ENCODE results near the gene FRMD6. TPM values are rescaled to one million over a fixed set of nuclear protein-coding genes. Genes with fewer than 3 reads are reported as not detected.
A peak's percentile ranks its signal among the peaks of the same experiment; 100 is the strongest.

FRMD6 gene
- 10 to 100 TPM; 12.1 to 14.8 TPM for total RNA-seq
- 13.0 TPM for polyA plus RNA-seq (2013, experiment 1 of 2)
- polyA plus RNA-seq (2013, experiment 2 of 2) = 14.5 TPM
- long read RNA-seq, experiment 1, partial matches to known transcripts = 1 of 5 reads
- long read RNA-seq, experiment 1, other reads (novel, unspliced or antisense) = 4 of 5 reads
- long read RNA-seq, experiment 2, full-length matches to known transcripts = 10 of 20 reads
- long read RNA-seq, experiment 2, partial matches to known transcripts = 2 of 20 reads
- long read RNA-seq, experiment 2, other reads (novel, unspliced or antisense) = 8 of 20 reads
- long read RNA-seq, experiment 3, full-length matches to known transcripts = 52 of 73 reads
- long read RNA-seq, experiment 3, partial matches to known transcripts = 2 of 73 reads
- long read RNA-seq, experiment 3, other reads (novel, unspliced or antisense) = 19 of 73 reads
- long read RNA-seq, experiment 4 = 0 reads

GRCh38 chr14:51651388-51652167, at the start of gene FRMD6:
Gene FRMD6, plus strand, starts transcription at chr14:51651910. Its CDS starts 37,927 bp downstream, at chr14:51689837.
- H3K9me3 ChIP-seq (ENCODE audit: control insufficient read depth, low read length) = no peaks in the 10 kb centered on the region
- peaks cover 25% of the 10 kb centered on the region for H3K4me1 Mint-ChIP-seq
- peak within 1 kb of the TSS; percentile 99 for H3K27ac ChIP-seq (ENCODE audit: low read depth, low read length)
- H3K4me1 ChIP-seq (ENCODE audit: control insufficient read depth, insufficient read depth, low read length) = no peaks in the 10 kb centered on the region
- H3K9ac ChIP-seq (ENCODE audit: extremely low read depth, low read length, poor library complexity, severe bottlenecking) = peak within 1 kb of the TSS; percentile 83
- TF ChIP-seq CTCF (conservative IDR thresholded peaks at IDR 0.05) = peak; percentile 77
- H3K36me3 Mint-ChIP-seq (ENCODE audit: low read depth) = no peaks in the 10 kb centered on the region
- H3K36me3 ChIP-seq (ENCODE audit: control insufficient read depth, insufficient read depth, low read length) = no peaks in the 10 kb centered on the region
- WGBS, 2 experiments (ENCODE audit: insufficient coverage in 1 of 2, insufficient read length in 1 of 2) = 0% methylated on average over 30 to 67 of the region's 86 CpGs
- H3K9me3 Mint-ChIP-seq = no peaks in the 10 kb centered on the region
- no peaks in the 10 kb centered on the region for H3K27me3 ChIP-seq (ENCODE audit: control insufficient read depth, insufficient read depth, low read length, poor library complexity, severe bottlenecking)
- peak within 1 kb of the TSS; percentile 92 for H3K4me3 ChIP-seq (ENCODE audit: low read length)
- peak within 1 kb of the TSS; percentile 91 for H3K27ac Mint-ChIP-seq
- peak; percentile 95 for DNase-seq
- no peaks in the 10 kb centered on the region for H3K27me3 Mint-ChIP-seq (ENCODE audit: insufficient read depth)
- H3K4me3 Mint-ChIP-seq = peak within 1 kb of the TSS; percentile 82

GRCh38 chr14:51602310-51602709, 49.4 kb upstream of the FRMD6 start:
- Histone ChIP-seq H3K4me1 (ENCODE audit: control insufficient read depth, insufficient read depth, low read length) (no peaks in the 10 kb centered on the region), H3K9me3 (ENCODE audit: control insufficient read depth, low read length) (no peaks in the 10 kb centered on the region), H3K9ac (ENCODE audit: extremely low read depth, low read length, poor library complexity, severe bottlenecking) (no peak overlapping the region), H3K4me3 (ENCODE audit: low read length) (no peak overlapping the region), H3K36me3 (ENCODE audit: control insufficient read depth, insufficient read depth, low read length) (no peaks in the 10 kb centered on the region), H3K27me3 (ENCODE audit: control insufficient read depth, insufficient read depth, low read length, poor library complexity, severe bottlenecking) (no peaks in the 10 kb centered on the region), H3K27ac (ENCODE audit: low read depth, low read length) (no peak overlapping the region)
- no peaks in the 10 kb centered on the region for H3K36me3 Mint-ChIP-seq (ENCODE audit: low read depth)
- no peaks in the 10 kb centered on the region for H3K9me3 Mint-ChIP-seq
- no peak for TF ChIP-seq CTCF (conservative IDR thresholded peaks at IDR 0.05)
- no peak overlapping the region for H3K27ac Mint-ChIP-seq
- H3K4me3 Mint-ChIP-seq = no peak overlapping the region
- no peak for DNase-seq
- H3K27me3 Mint-ChIP-seq (ENCODE audit: insufficient read depth) = no peaks in the 10 kb centered on the region
- H3K4me1 Mint-ChIP-seq = peaks cover 28% of the 10 kb centered on the region

GRCh38 chr14:51603495-51603894, 48.2 kb upstream of the FRMD6 start:
- no peak overlapping the region for H3K9ac ChIP-seq (ENCODE audit: extremely low read depth, low read length, poor library complexity, severe bottlenecking)

More at GRCh38 chr14:51603495-51603894, 48.2 kb upstream of the FRMD6 start:
- Histone ChIP-seq H3K4me3 (ENCODE audit: low read length) (no peak overlapping the region), H3K4me1 (ENCODE audit: control insufficient read depth, insufficient read depth, low read length) (no peaks in the 10 kb centered on the region), H3K9me3 (ENCODE audit: control insufficient read depth, low read length) (no peaks in the 10 kb centered on the region), H3K27me3 (ENCODE audit: control insufficient read depth, insufficient read depth, low read length, poor library complexity, severe bottlenecking) (no peaks in the 10 kb centered on the region), H3K36me3 (ENCODE audit: control insufficient read depth, insufficient read depth, low read length) (no peaks in the 10 kb centered on the region), H3K27ac (ENCODE audit: low read depth, low read length) (no peak overlapping the region)
- TF ChIP-seq CTCF (conservative IDR thresholded peaks at IDR 0.05) = no peak
- peaks cover 32% of the 10 kb centered on the region for H3K4me1 Mint-ChIP-seq
- WGBS, 2 experiments (ENCODE audit: insufficient coverage in 1 of 2, insufficient read length in 1 of 2) = 97 to 100% methylated on average over 1 to 2 of the region's 3 CpGs
- no peak overlapping the region for H3K27ac Mint-ChIP-seq
- no peaks in the 10 kb centered on the region for H3K9me3 Mint-ChIP-seq
- DNase-seq = no peak
- H3K36me3 Mint-ChIP-seq (ENCODE audit: low read depth) = no peaks in the 10 kb centered on the region
- H3K27me3 Mint-ChIP-seq (ENCODE audit: insufficient read depth) = peaks cover 2% of the 10 kb centered on the region
- H3K4me3 Mint-ChIP-seq = no peak overlapping the region
